ENCODE data around the gene C13orf46.

DNA sequence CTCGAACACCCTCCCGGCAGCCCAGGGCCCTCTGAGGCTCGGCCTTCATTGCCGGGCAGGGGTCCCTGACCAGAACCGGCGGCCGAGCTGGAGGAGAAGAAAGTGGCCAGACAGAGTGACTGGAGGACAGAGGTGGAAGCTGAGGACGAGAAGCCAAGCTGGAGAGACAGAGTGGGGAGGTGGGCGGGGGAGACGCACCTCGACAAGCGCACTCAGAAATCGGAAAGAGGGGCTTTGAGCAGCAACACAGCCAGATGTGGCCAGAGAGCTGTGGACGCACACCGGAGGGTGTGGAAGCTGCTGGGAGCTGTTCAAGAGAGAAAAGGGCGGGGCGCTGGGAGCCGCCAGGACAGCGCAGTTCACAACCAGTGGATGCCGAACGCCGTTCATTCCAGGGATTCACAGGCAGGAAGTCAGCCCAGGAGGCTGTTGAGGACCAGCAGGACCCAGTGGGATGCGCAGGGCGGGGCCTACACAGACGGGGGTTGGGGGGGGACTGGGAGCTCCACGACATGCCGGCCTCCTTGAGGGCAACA is 28.2 kb upstream of the C13orf46 start:
- TF ChIP-seq, protein P1, sequence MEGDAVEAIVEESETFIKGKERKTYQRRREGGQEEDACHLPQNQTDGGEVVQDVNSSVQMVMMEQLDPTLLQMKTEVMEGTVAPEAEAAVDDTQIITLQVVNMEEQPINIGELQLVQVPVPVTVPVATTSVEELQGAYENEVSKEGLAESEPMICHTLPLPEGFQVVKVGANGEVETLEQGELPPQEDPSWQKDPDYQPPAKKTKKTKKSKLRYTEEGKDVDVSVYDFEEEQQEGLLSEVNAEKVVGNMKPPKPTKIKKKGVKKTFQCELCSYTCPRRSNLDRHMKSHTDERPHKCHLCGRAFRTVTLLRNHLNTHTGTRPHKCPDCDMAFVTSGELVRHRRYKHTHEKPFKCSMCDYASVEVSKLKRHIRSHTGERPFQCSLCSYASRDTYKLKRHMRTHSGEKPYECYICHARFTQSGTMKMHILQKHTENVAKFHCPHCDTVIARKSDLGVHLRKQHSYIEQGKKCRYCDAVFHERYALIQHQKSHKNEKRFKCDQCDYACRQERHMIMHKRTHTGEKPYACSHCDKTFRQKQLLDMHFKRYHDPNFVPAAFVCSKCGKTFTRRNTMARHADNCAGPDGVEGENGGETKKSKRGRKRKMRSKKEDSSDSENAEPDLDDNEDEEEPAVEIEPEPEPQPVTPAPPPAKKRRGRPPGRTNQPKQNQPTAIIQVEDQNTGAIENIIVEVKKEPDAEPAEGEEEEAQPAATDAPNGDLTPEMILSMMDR (IDR thresholded peaks at IDR 0.05) = no peak
- no peak for TF ChIP-seq EZH2 (IDR thresholded peaks at IDR 0.05)
